ENCODE data around the gene ALPK3.

GRCh38 chr15:84855136-84855535, 38.0 kb downstream of the ALPK3 start:
- no peak for TF ChIP-seq CTCF (IDR thresholded peaks at IDR 0.05; ENCODE audit: poor library complexity, severe bottlenecking)
- no peak for TF ChIP-seq EZH2 (IDR thresholded peaks at IDR 0.05; ENCODE audit: borderline replicate concordance, insufficient read depth, low read length, poor library complexity, severe bottlenecking)
- TF ChIP-seq POLR2AphosphoS5 (IDR thresholded peaks at IDR 0.05), result no peak
- TF ChIP-seq EP300 (conservative IDR thresholded peaks at IDR 0.05; ENCODE audit: poor library complexity, severe bottlenecking), result no peak
